Stimulated activated memory B cell treated with anti-CD40 and anti-IgM and Interleukin-4, amounts not matched to agents 10 μg/mL and 1 μg/mL and 100 μg/mL, for 72 hours (primary cell): ENCODE data around the gene CELF4.

Experiments
- ATAC-seq: fragments of 150-1000 bp; cut with Tn5 transposase; 2 replicates; pipeline ENCODE4 v1.10.0; 2021
- H3K27ac Mint-ChIP-seq: one replicate; pipeline ENCODE4 v1.8.0; 2022; ENCODE audit warnings: mild to moderate bottlenecking, mixed read lengths
- H3K27me3 Mint-ChIP-seq: one replicate; pipeline ENCODE4 v1.8.0; 2022; ENCODE audit warnings: mixed read lengths
- H3K36me3 Mint-ChIP-seq: one replicate; pipeline ENCODE4 v1.8.0; 2022; ENCODE audit warnings: mixed read lengths
- H3K4me1 Mint-ChIP-seq: one replicate; pipeline ENCODE4 v1.8.0; 2022; ENCODE audit warnings: mixed read lengths
- H3K4me3 Mint-ChIP-seq: one replicate; pipeline ENCODE4 v1.8.0; 2022; ENCODE audit warnings: mild to moderate bottlenecking, moderate library complexity, mixed read lengths
- H3K9me3 Mint-ChIP-seq: one replicate; pipeline ENCODE4 v1.8.0; 2022; ENCODE audit warnings: mixed read lengths

Gene CELF4

DNA sequence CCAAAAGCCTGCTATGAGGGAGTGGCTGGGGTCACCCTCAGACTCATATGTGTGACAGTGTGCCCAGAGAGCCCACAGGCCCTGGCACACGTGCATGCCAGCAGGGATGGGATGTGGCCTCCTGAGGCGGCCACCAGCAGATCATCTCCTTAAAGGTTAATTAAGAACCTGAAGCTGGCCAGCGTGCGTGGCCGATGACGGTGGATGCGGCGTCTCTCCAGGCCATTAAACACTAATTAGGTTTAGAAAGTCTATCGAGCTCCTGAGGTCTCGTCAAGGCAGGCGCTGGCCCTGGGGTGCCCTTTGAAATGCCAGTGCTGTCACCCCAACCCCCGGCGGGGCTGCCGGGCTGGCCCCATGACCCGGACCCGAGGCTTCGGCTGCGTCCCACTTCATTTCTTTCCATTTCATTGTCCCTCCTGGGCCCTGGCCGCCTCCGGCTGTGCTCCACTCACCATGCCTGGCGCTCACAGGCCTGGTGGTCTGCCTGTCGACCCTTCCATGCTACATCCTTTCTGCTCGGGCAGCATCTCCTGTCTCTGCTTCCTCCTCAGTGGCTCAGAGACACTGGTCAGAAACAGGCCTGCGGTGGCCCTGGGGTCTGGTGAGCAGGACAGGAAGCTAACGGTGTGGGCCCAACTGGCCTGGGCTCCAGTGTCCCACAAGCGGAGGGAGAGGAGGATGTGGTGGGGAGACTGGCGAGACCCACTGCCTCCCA, 228.9 kb downstream of the CELF4 start:
- Mint-ChIP-seq H3K27me3 (peaks cover 29% of the 10 kb centered on the region), H3K4me1 (no peaks in the 10 kb centered on the region), H3K4me3 (no peak overlapping the region), H3K27ac (no peak overlapping the region), H3K9me3 (no peaks in the 10 kb centered on the region), H3K36me3 (no peaks in the 10 kb centered on the region)
- no peak for ATAC-seq

DNA sequence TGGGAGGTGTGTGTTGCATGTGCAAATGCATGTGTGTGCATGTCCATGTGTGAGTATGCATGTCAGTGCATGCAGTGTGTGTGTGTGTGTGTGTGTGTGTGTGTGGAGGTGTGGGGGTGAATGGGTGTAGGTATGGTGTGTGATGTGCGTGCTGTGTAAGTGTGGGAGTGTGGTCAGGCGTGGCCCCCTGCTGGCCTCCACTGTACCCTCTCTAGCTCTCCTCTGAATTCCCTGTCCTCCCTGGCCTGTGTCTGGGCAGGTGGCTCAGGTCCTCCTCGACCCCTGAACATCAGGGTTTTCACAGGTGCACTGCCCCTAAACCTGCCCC, 230.2 kb downstream of the CELF4 start:
- Mint-ChIP-seq H3K4me3 (no peak overlapping the region), H3K36me3 (no peaks in the 10 kb centered on the region), H3K9me3 (no peaks in the 10 kb centered on the region), H3K4me1 (no peaks in the 10 kb centered on the region), H3K27me3 (peaks cover 29% of the 10 kb centered on the region), H3K27ac (no peak overlapping the region)
- ATAC-seq = no peak

DNA sequence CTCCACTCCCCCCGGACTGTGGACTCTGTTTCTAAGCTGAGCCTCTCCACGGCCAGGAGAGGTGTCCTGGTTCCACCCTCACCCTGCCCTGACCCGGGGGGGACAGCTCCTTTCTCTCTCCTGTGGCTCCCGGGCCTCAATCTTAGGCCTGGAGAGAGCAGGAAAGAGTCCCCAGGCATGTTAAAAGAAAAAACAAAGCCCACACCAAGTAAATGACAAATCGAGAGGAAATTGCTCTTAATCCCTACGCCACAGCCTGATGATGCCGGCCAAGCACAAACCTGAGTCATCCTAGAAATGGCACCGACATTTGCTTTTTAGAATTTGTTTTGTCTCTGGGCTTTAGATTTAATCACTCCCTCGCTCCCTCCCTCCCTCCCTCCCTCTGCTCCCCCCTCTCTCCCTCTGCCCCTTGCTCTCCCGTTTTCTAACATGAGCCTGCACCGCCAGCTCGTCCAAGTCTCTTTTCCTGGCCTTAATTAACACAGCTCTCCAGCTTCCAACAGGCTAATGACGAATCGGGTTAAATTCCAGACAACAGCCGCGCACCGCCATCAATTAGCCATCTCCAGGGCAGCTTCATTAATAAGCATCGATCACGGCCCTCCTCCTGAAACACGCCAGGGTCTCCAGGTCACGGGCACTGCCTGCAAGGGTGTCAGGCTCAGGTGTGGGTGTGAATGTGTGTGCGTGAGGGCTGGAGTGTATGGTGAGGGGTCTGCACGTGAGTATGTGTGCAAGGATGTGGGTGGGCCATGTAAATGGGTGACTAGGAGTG, 230.8 kb downstream of the CELF4 start:
- no peak for ATAC-seq
- Mint-ChIP-seq H3K27me3 (peaks cover 29% of the 10 kb centered on the region), H3K36me3 (no peaks in the 10 kb centered on the region), H3K4me1 (no peaks in the 10 kb centered on the region), H3K4me3 (no peak overlapping the region), H3K9me3 (no peaks in the 10 kb centered on the region), H3K27ac (no peak overlapping the region)

DNA sequence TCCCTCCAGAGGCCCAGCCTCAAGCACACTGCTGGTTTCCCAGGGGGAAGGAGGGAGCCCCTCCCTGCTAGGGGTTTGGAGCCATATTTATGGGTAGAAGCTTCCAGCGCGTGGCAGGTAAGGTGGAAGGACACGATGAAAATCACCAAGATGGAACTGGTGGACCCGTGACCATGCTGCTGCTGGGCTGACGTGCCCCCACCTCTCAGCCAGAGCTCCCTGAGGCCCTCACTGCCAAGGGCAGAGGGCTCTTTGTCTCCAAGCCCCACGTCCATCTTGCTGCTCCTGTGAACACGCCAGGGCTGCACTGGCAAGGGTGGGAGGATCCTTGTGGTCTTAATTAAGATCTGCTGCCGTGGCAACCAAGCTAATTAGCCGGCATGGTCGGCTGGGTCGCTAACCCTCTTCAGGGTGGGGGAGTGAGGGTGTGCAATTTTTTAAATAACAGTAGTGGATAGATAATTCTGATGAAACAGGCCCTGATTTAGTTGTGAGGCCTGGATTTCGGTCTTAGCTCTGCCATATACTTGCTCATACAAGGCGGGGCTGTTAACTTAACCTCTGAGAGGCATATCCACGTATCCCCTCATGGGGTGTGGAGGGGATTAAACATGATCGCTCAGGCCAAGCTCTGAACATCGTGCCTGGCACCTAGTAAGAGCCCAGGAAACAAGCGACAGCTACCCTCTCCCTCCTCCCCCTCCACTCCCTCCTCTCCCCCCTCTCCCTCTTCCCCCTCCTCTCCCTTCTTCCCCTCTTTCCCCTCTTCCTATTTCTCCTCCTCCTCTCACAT, 232.8 kb downstream of the CELF4 start:
- no peak for ATAC-seq
- Mint-ChIP-seq H3K27ac (no peak overlapping the region), H3K4me1 (no peaks in the 10 kb centered on the region), H3K4me3 (no peak overlapping the region), H3K36me3 (no peaks in the 10 kb centered on the region), H3K9me3 (no peaks in the 10 kb centered on the region), H3K27me3 (peaks cover 20% of the 10 kb centered on the region)

DNA sequence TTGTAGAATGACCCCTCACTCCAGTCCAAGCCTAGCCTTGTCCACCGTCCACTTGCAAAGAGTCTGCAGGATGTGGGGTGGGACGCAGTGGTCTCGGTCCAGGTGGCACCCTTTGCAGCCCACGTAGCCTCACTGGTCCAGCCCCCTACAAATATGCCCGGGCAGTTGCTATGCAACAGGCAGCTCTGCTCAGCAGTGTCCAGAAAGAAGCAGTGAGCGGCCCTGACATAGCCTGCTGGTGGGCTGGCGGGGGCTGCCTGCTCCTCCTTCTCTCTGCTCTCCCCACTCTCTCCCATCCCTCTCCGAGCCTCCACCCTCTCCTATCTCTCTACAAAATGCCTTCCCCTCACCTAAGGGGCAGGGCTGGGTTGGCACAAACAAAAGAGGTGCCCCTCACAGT, 233.4 kb downstream of the CELF4 start:
- H3K4me1 Mint-ChIP-seq = no peaks in the 10 kb centered on the region
- H3K27ac Mint-ChIP-seq = no peak overlapping the region
- no peaks in the 10 kb centered on the region for H3K9me3 Mint-ChIP-seq
- no peak for ATAC-seq
- no peak overlapping the region for H3K4me3 Mint-ChIP-seq
- H3K36me3 Mint-ChIP-seq = no peaks in the 10 kb centered on the region
- H3K27me3 Mint-ChIP-seq = peaks cover 26% of the 10 kb centered on the region

DNA sequence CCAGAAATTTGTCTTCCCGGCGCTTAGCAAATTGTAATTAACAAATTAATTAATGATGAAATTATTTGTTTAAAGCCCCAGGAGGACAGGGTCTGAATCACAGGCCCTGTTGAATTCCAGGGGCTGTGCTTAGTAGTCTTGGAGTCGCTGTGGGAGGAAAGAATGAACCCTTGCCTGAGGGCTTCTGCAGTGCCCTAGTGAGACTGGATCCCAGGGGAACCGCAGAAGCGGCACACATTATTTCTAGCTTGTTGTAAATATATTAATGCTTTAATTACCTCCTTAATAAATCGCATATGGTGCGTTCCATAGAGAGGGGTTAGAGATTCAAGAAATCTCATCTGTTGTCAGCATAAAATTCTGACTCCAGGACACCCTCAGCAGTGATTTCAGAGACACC, 235.4 kb downstream of the CELF4 start:
- no peak for ATAC-seq
- no peaks in the 10 kb centered on the region for H3K4me1 Mint-ChIP-seq
- H3K4me3 Mint-ChIP-seq = no peak overlapping the region
- H3K27ac Mint-ChIP-seq = no peak overlapping the region
- peaks cover 31% of the 10 kb centered on the region for H3K27me3 Mint-ChIP-seq
- no peaks in the 10 kb centered on the region for H3K9me3 Mint-ChIP-seq
- no peaks in the 10 kb centered on the region for H3K36me3 Mint-ChIP-seq

DNA sequence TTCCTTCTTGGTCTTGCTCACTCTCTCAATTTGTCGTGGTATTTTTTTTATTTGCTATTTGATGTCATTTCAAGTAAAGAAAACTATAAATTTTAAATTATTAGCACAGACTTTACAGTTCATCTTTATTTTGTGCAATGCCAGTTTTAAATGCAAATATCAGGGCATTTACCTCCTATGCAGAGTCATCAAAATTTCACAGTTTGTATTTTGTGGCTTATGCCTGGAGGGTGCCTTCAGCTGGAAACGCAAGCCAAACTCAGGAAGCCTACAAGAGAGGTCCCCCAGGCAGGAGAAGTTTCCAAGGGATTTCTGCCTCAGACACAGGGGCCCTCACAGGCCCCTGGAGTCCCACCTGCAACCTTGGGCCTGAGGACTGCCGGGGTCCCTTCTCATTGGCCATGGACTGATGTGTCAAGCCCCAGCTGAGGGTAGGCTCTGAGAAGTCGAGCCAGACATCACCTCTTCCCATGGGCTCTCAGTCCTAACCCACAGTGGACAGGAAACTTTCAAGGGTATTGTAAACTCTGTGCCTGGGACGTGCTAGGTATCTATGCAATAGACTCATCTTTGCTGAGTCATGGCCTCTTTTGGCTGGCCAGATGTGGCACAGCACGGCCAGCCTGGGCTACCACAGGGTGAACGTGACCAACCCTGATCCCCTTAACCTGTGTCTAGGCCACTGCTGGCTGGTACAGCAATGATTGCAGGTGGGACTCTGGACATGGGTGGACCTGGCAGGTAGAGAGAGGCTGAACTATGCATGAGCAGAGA, 236.5 kb downstream of the CELF4 start:
- H3K9me3 Mint-ChIP-seq = no peaks in the 10 kb centered on the region
- H3K4me1 Mint-ChIP-seq = no peaks in the 10 kb centered on the region
- H3K4me3 Mint-ChIP-seq = no peak overlapping the region
- H3K27ac Mint-ChIP-seq = no peak overlapping the region
- H3K27me3 Mint-ChIP-seq = peaks cover 30% of the 10 kb centered on the region
- ATAC-seq = no peak
- H3K36me3 Mint-ChIP-seq = no peaks in the 10 kb centered on the region

DNA sequence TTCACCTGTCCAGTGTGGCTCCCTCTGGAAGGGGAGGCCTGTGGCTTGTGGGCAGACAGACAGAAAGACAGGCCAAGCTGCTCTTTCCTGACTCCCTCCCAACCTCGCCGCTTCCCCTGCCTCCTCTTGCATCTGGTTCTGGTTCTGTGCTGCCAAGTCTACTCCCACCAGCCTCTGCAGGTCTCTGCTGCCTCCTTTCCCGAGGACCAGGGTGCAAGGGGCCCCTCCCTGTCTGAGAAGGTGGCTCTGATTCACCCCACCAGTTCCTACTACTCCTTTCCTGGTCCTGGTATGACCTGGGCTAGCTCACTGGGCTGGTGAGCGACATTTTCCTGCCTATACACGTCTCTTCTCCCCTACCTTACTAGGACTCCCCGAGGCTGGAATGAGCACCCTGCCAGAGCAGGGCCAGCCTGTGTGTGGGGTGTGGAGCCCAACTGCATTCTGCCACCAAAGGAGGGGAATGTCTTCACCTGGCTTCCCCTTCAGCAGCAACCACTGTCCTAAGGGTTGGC, 238.5 kb downstream of the CELF4 start:
- Mint-ChIP-seq H3K4me3 (no peak overlapping the region), H3K36me3 (no peaks in the 10 kb centered on the region), H3K9me3 (no peaks in the 10 kb centered on the region), H3K27ac (no peak overlapping the region), H3K4me1 (no peaks in the 10 kb centered on the region), H3K27me3 (peaks cover 20% of the 10 kb centered on the region)
- no peak for ATAC-seq

DNA sequence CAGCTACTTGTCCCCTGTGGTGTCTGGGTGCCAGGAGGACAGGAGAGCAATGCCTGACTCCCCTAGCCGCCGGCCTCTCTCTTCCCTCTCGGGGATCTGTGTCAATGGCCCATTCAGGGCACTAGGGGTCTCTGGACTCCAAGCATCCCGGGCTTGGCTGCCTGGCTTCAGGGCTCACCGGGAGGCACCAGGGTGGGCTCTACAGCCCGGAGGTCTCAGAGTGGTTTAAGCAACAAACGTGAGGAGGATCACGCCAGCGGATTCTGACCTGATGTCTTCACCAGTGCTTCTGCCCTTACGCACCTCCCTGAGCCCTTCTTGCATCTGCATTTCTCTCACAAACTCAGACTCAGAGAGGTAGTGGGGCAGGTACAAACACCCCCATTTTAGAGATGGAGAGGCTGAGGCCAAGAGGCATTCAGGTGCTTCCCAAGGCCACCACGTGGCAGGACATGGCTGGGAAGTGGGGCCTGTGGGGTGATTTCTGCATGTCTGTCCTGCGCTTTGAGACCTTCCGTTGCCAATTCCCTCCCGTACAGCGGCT, 243.0 kb downstream of the CELF4 start:
- Mint-ChIP-seq H3K36me3 (no peaks in the 10 kb centered on the region), H3K9me3 (no peaks in the 10 kb centered on the region), H3K27ac (no peak overlapping the region), H3K4me1 (no peaks in the 10 kb centered on the region), H3K4me3 (no peak overlapping the region), H3K27me3 (peaks cover 32% of the 10 kb centered on the region)
- ATAC-seq = no peak

DNA sequence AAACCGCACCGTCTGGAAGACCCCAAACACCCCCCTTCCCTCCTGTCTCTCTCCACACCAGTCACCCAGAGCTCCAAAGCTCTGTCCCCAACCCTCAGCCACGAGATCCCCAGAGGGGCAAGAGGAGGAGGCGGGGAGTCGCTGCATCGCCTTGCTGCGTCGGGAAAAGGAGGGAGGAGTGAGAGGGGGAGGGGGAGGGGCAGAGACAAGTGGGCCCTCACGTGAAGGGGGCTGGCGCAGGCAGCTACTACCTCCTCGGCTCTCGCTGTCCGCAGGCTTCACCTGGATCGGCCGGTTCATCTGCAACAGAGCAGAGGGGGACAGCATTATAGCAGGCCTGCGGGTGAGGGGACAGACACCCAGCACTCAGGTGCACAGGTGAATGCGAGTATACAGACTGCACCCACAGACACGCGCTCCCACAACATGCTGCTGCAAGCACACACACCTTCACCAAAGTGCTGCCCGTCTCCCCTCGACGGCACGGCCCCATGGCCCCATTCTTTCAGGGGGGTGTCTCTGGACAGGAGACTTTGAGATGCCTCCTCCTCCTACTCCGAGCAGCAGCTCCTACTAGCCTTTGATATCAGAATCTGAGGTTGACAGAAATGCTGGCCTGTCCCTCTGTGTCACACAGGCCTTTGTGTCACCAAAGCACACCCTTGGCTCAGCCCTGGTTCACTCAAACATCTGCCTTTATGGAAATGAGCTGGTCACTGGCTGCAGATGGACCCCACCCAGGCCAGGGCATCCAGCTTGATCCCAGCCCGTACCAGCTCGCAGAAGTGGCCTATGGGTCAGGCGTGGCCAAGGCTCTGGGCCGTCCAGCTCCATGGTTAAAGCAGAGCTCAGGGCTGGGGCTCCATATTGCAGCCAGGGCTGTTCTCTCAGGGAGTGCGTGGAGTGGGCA, 243.8 kb downstream of the CELF4 start:
- Mint-ChIP-seq H3K4me3 (no peak overlapping the region), H3K27ac (no peak overlapping the region), H3K4me1 (no peaks in the 10 kb centered on the region), H3K9me3 (no peaks in the 10 kb centered on the region), H3K36me3 (no peaks in the 10 kb centered on the region), H3K27me3 (peaks cover 25% of the 10 kb centered on the region)
- no peak for ATAC-seq

DNA sequence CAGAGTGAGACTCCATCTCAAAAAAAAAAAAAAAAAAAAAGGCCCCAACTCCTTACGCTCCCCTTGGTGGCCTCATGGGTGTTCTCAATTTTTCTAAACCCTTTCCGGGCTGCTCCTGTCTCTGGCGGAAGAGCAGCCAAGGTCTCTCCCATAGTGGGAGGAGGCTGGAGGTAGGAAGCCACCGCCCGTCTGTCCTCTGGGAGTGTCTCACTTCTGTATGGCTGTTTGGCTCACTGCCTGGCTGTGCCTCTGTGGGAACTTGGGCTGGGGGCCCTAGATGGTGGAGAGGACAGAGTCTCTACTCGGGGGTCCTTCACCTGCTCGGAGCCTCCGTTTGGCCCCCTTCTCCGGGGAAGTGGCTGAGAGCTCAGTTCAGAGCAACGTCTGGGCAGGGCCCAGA, 245.3 kb downstream of the CELF4 start:
- H3K4me1 Mint-ChIP-seq = no peaks in the 10 kb centered on the region
- H3K36me3 Mint-ChIP-seq = no peaks in the 10 kb centered on the region
- no peaks in the 10 kb centered on the region for H3K9me3 Mint-ChIP-seq
- no peak overlapping the region for H3K4me3 Mint-ChIP-seq
- no peak for ATAC-seq
- no peak overlapping the region for H3K27ac Mint-ChIP-seq
- H3K27me3 Mint-ChIP-seq = peaks cover 14% of the 10 kb centered on the region

DNA sequence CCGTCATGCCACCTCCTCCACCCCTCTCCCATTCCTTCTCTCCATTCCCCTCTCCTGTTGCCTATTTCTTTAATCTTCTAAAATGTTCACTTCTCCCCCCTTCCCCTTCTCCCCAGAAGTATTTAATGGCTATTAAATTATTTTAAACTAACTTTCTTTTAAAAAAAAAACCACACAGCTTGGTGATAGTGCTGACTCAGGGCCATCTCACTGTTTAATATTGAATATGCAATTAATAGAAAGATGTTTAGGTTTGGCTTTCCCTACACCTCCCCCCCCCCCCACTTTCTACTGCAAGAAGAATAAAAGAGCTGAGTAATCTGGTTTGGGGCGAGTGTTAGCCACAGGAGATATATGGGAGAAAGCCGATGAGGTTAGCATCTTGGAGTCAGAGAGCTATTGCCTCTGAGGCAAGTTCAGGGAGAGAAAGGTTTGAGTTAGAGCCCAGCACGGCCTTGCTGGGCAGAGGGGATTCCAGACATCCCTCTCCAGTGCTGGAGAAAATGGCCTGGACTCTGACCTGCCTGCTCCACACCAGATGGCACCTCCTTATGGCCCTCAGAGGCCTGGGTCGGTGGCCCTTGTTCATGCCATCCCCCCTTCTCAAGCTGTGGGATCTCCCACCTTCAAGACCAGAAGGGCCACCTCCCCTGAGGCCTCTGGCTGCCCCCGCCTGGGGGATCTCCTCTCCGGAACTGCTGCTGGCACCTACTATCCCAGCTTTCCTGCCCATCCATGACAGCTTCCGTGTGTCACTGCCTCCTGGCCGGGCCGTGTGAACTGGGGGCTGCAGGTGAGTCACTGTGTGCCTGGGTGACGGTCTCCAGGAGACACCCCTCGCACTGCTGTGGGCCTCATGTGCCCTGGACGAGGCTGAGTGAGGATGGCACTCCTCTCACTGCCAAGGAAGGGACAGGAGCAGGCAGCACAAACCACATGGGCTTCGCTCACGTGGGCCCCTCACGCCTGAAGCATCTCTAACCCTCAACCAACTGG, 246.9 kb downstream of the CELF4 start:
- H3K27me3 Mint-ChIP-seq = peaks cover 14% of the 10 kb centered on the region
- H3K27ac Mint-ChIP-seq = no peak overlapping the region
- ATAC-seq = no peak
- H3K9me3 Mint-ChIP-seq = no peaks in the 10 kb centered on the region
- no peak overlapping the region for H3K4me3 Mint-ChIP-seq
- H3K36me3 Mint-ChIP-seq = no peaks in the 10 kb centered on the region
- no peaks in the 10 kb centered on the region for H3K4me1 Mint-ChIP-seq

DNA sequence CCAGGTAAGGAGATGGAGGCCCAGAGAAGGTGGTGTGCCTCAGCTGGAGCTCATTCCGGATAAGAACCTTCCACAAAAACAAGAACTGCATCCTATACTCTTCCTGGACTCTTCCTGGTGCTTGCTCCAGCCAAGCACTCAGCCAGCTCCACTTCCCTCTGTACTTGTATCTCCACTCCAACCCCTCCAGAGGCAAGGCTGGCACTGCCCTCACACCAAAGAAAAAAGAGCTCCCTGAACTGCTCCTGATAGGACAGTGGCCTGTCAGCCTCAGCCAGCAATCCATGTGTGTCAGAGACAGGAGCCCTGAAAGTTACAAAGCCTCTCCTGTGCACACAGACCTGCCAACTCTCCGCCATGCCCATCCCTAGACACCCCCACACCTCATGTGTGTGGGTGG, 248.1 kb downstream of the CELF4 start:
- H3K27ac Mint-ChIP-seq = no peak overlapping the region
- peaks cover 14% of the 10 kb centered on the region for H3K27me3 Mint-ChIP-seq
- H3K36me3 Mint-ChIP-seq = no peaks in the 10 kb centered on the region
- no peak overlapping the region for H3K4me3 Mint-ChIP-seq
- no peaks in the 10 kb centered on the region for H3K9me3 Mint-ChIP-seq
- ATAC-seq = no peak
- no peaks in the 10 kb centered on the region for H3K4me1 Mint-ChIP-seq
